GM12878 (cell line): ENCODE data around the gene MRAP2. TPM values are rescaled to one million over a fixed set of nuclear protein-coding genes. Genes with fewer than 3 reads are reported as not detected.

ENCODE experiments used
- ATAC-seq: fragments of 200-7000 bp; cut with Tn5 transposase; 3 replicates; pipeline ENCODE4 v1.9.1; 2020; ENCODE audit warnings: mild to moderate bottlenecking, moderate library complexity
- BruUV-seq: library from RNA; stranded (reverse); fragments of 400-500 nt; replicated peaks from 2 replicates; lab custom pipeline; 2021; lab: Mats Ljungman, UMichigan
- CTCF ChIA-PET: fragments of 300-600 bp; sonication (Branson Sonifier 250); formaldehyde crosslinking; extraction: SDS; loops from one replicate; lab custom pipeline; 2021; ENCODE audit warnings: inconsistent platforms; lab: Yijun Ruan, JAX
- POLR2A ChIA-PET: fragments of 350-600 bp; formaldehyde crosslinking; extraction: SDS; loops from one replicate; lab custom pipeline; 2021; ENCODE audit warnings: inconsistent platforms; lab: Charles Lee
- RAD21 ChIA-PET: fragments of 300-600 bp; sonication (Branson Sonifier 250); formaldehyde crosslinking; loops from one replicate; lab custom pipeline; 2023; ENCODE audit warnings: antibody characterized with exemption; ENCODE audit not compliant: unreplicated experiment; lab: Charles Lee
- SMC1A ChIA-PET: fragments of 300-600 bp; sonication (Branson Sonifier 250); formaldehyde crosslinking; loops from one replicate; lab custom pipeline; 2023; ENCODE audit not compliant: unreplicated experiment, uncharacterized antibody; lab: Charles Lee
- DNase-seq: peaks from one replicate; pipeline ENCODE4 v3.0.0-alpha.2; 2011; ENCODE audit warnings: low read depth, low spot score
- FAIRE-seq: peaks from 3 replicates; lab custom pipeline; 2011; peaks lifted over from hg19 to GRCh38; lab: Jason Lieb, UNC
- H2AFZ ChIP-seq: 2 replicates; pipeline ENCODE4 v1.6.0; 2011; ENCODE audit warnings: low read depth, low read length, control low read depth; ENCODE audit not compliant: control insufficient read depth
- H3K27ac ChIP-seq: 2 replicates; pipeline ENCODE4 v1.5.1; 2011; ENCODE audit warnings: control low read depth; ENCODE audit not compliant: control insufficient read depth, insufficient read depth
- H3K27me3 ChIP-seq, 2 experiments: replicated peaks in 1 of 2; 2 replicates each; pipeline versions ENCODE4 v1.6.0 to v1.6.1; 2011; ENCODE audit warnings: low read length in 1 of 2; ENCODE audit not compliant: control insufficient read depth in 2 of 2, insufficient read depth in 2 of 2
- H3K36me3 ChIP-seq, 2 experiments: 2 replicates each; pipeline ENCODE4 v1.5.1; 2011; ENCODE audit warnings: low read length in 1 of 2; ENCODE audit not compliant: control insufficient read depth in 2 of 2, insufficient read depth in 2 of 2
- H3K4me1 ChIP-seq: 2 replicates; pipeline ENCODE4 v1.6.1; 2011; ENCODE audit warnings: mild to moderate bottlenecking, low read length, moderate library complexity, mixed read lengths; ENCODE audit not compliant: control insufficient read depth, insufficient read depth
- H3K4me2 ChIP-seq: 2 replicates; pipeline ENCODE4 v1.6.0; 2011; ENCODE audit warnings: control low read depth; ENCODE audit not compliant: control insufficient read depth, insufficient read depth
- H3K4me3 ChIP-seq: fragments of 200-600 bp; sonication (generic); 2 replicates; pipeline ENCODE4 v1.5.1; 2016
- H3K79me2 ChIP-seq: 2 replicates; pipeline ENCODE4 v1.6.0; 2011; ENCODE audit warnings: low read length; ENCODE audit not compliant: control insufficient read depth, insufficient read depth
- H3K9ac ChIP-seq: 2 replicates; pipeline ENCODE4 v1.8.0; 2011; ENCODE audit warnings: low read length, control low read depth, mixed read lengths; ENCODE audit not compliant: control insufficient read depth, insufficient read depth
- H3K9me3 ChIP-seq: replicated peaks from 3 replicates; pipeline ENCODE4 v1.5.1; 2011; ENCODE audit warnings: mild to moderate bottlenecking, low read length; ENCODE audit not compliant: control insufficient read depth, insufficient read depth
- H4K20me1 ChIP-seq: 2 replicates; pipeline ENCODE4 v1.6.0; 2011; ENCODE audit not compliant: control insufficient read depth, insufficient read depth
- ASH2L ChIP-seq: fragments of 300-600, 200-600 bp; sonication (generic); IDR thresholded peaks from 2 replicates; pipeline ENCODE4 v1.6.1; 2017; ENCODE audit warnings: low read depth, mild to moderate bottlenecking, borderline replicate concordance
- BHLHE40 ChIP-seq, 2 experiments: fragments of 450-650 bp in 1 of 2; IDR thresholded peaks; 2 replicates each; pipeline ENCODE4 v1.6.1; 2011 to 2017; ENCODE audit warnings: low read depth in 2 of 2, borderline replicate concordance in 1 of 2, improper control_type of control experiment in 1 of 2, low read length in 1 of 2, mild to moderate bottlenecking in 1 of 2
- LARP7 ChIP-seq: fragments of 450-650 bp; IDR thresholded peaks from 2 replicates; pipeline ENCODE4 v1.6.1; 2017; ENCODE audit warnings: mild to moderate bottlenecking
- MEF2A ChIP-seq: IDR thresholded peaks from 2 replicates; pipeline ENCODE4 v1.6.1; 2011; ENCODE audit warnings: low read depth, mild to moderate bottlenecking, low read length, moderate library complexity; ENCODE audit not compliant: insufficient read depth
- MTA3 ChIP-seq: IDR thresholded peaks from 2 replicates; pipeline ENCODE4 v1.6.1; 2012; ENCODE audit warnings: low read length, inconsistent platforms, borderline replicate concordance
- MXI1 ChIP-seq: fragments of 150-350 bp; IDR thresholded peaks from 2 replicates; pipeline ENCODE4 v1.6.1; 2011; ENCODE audit warnings: low read depth, mild to moderate bottlenecking, inconsistent platforms, low read length, improper control_type of control experiment
- RUNX3 ChIP-seq: IDR thresholded peaks from 2 replicates; pipeline ENCODE4 v1.6.1; 2012; ENCODE audit warnings: low read length, inconsistent platforms
- SMAD1 ChIP-seq: fragments of 450-650 bp; IDR thresholded peaks from 2 replicates; pipeline ENCODE4 v1.6.1; 2018; ENCODE audit warnings: mild to moderate bottlenecking, low read depth; ENCODE audit not compliant: partially characterized antibody
- WGBS: methylation state at CpG from one replicate; pipeline ENCODE4 v1.1.6; 2016; ENCODE audit warnings: low lambda C conversion rate; ENCODE audit not compliant: insufficient replicate concordance, insufficient coverage; ENCODE audit errors: missing lambda C conversion rate; 5-methylcytosine and 5-hydroxymethylcytosine counted together
- in situ Hi-C: fragments of 300-500 bp; cut with MboI; formaldehyde crosslinking; loops from 9 replicates; pipeline ENCODE4 v1.14.3; 2018; ENCODE audit warnings: mixed read lengths
- intact Hi-C: fragments of 100-400 bp; cut with micrococcal nuclease; formaldehyde crosslinking; loops from one replicate; pipeline ENCODE4 v1.14.2; 2022; ENCODE audit not compliant: unreplicated experiment
- polyA plus RNA-seq, 11 experiments: library from polyadenylated mRNA; depleted of rRNA in 4 of 11; unstranded in 6 of 11; stranded (reverse) in 5 of 11; fragments of >200 nt; fragmentation: Nextera tagmentation in 4 of 11; fragmentation: Illumina TruSeq in 1 of 11; extraction: Ambion mirVana in 4 of 11; extraction: Trizol in 1 of 11; gene quantifications; 1 replicate in 1 of 11; 2 replicates in 10 of 11; pipeline versions ENCODE4 v1.2.1 to v1.2.3, GENCODE V29; 2011 to 2016; ENCODE audit warnings: inconsistent platforms in 2 of 11, missing spikeins in 2 of 11, low read depth in 1 of 11
- total RNA-seq, 4 experiments: library from RNA; depleted of rRNA in 3 of 4; stranded (reverse); fragments of >200 nt in 3 of 4; fragmentation: Illumina TruSeq in 1 of 4; extraction: Trizol in 1 of 4; gene quantifications; 2 replicates each; pipeline versions ENCODE4 v1.2.1 to v1.2.3, GENCODE V29; 2013 to 2021
- TF ChIP-seq, protein P1 (sequence below): fragments of 450-650 bp; IDR thresholded peaks from 2 replicates; pipeline ENCODE4 v1.6.1; 2017; ENCODE audit warnings: mild to moderate bottlenecking, moderate library complexity
- TF ChIP-seq, protein P2 (sequence below): IDR thresholded peaks from 2 replicates; pipeline ENCODE4 v1.6.1; 2011; ENCODE audit warnings: low read depth, mild to moderate bottlenecking, low read length, moderate library complexity, borderline replicate concordance; ENCODE audit errors: extremely low read depth
- TF ChIP-seq, protein P3 (sequence below): fragments of 450-650 bp; IDR thresholded peaks from 2 replicates; pipeline ENCODE4 v1.6.1; 2016; ENCODE audit warnings: mild to moderate bottlenecking, moderate library complexity, borderline replicate concordance
- TF ChIP-seq, protein P4 (sequence below): IDR thresholded peaks from 2 replicates; pipeline ENCODE4 v1.6.1; 2012; ENCODE audit warnings: mild to moderate bottlenecking, low read depth, low read length

Gene MRAP2
- total and polyA plus RNA-seq, 10 of the 15 experiments (the other 5 are each of a cell fraction or from before 2014, with no cell fraction given): not detected

DNA sequence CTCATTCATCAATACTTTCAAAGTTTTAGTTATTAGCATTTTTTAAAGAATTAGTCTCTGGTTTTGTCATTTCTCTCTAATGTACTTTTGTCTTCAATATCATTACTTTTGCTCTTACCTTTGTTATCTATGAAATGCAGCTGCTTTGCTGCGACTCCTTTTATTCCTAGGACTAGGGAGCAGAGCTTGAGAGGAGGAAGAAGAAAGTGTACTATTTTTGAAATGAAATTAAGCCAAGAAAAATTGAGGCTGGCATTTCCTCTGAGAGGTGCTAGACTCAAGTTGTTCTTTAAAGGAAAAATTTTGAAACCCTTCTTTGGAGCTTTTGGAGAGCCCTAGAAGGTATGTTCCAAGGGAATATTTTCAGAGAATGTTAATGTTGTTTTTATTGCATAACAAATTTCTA lies 48.3 kb upstream of the MRAP2 start:
- no TSS peak for BruUV-seq
- no peak for TF ChIP-seq RUNX3
- TF ChIP-seq, protein P1, sequence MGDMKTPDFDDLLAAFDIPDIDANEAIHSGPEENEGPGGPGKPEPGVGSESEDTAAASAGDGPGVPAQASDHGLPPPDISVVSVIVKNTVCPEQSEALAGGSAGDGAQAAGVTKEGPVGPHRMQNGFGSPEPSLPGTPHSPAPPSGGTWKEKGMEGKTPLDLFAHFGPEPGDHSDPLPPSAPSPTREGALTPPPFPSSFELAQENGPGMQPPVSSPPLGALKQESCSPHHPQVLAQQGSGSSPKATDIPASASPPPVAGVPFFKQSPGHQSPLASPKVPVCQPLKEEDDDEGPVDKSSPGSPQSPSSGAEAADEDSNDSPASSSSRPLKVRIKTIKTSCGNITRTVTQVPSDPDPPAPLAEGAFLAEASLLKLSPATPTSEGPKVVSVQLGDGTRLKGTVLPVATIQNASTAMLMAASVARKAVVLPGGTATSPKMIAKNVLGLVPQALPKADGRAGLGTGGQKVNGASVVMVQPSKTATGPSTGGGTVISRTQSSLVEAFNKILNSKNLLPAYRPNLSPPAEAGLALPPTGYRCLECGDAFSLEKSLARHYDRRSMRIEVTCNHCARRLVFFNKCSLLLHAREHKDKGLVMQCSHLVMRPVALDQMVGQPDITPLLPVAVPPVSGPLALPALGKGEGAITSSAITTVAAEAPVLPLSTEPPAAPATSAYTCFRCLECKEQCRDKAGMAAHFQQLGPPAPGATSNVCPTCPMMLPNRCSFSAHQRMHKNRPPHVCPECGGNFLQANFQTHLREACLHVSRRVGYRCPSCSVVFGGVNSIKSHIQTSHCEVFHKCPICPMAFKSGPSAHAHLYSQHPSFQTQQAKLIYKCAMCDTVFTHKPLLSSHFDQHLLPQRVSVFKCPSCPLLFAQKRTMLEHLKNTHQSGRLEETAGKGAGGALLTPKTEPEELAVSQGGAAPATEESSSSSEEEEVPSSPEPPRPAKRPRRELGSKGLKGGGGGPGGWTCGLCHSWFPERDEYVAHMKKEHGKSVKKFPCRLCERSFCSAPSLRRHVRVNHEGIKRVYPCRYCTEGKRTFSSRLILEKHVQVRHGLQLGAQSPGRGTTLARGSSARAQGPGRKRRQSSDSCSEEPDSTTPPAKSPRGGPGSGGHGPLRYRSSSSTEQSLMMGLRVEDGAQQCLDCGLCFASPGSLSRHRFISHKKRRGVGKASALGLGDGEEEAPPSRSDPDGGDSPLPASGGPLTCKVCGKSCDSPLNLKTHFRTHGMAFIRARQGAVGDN: no peak
- no peak for TF ChIP-seq BHLHE40 (IDR thresholded peaks at IDR 0.05; ENCODE audit: borderline replicate concordance in 1 of 2, low read depth in 2 of 2, low read length in 1 of 2)
- TF ChIP-seq, protein P2, sequence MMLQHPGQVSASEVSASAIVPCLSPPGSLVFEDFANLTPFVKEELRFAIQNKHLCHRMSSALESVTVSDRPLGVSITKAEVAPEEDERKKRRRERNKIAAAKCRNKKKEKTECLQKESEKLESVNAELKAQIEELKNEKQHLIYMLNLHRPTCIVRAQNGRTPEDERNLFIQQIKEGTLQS: no peak
- TF ChIP-seq LARP7: no peak
- no peak for TF ChIP-seq MTA3
- no peak for TF ChIP-seq SMAD1
- TF ChIP-seq, protein P3, sequence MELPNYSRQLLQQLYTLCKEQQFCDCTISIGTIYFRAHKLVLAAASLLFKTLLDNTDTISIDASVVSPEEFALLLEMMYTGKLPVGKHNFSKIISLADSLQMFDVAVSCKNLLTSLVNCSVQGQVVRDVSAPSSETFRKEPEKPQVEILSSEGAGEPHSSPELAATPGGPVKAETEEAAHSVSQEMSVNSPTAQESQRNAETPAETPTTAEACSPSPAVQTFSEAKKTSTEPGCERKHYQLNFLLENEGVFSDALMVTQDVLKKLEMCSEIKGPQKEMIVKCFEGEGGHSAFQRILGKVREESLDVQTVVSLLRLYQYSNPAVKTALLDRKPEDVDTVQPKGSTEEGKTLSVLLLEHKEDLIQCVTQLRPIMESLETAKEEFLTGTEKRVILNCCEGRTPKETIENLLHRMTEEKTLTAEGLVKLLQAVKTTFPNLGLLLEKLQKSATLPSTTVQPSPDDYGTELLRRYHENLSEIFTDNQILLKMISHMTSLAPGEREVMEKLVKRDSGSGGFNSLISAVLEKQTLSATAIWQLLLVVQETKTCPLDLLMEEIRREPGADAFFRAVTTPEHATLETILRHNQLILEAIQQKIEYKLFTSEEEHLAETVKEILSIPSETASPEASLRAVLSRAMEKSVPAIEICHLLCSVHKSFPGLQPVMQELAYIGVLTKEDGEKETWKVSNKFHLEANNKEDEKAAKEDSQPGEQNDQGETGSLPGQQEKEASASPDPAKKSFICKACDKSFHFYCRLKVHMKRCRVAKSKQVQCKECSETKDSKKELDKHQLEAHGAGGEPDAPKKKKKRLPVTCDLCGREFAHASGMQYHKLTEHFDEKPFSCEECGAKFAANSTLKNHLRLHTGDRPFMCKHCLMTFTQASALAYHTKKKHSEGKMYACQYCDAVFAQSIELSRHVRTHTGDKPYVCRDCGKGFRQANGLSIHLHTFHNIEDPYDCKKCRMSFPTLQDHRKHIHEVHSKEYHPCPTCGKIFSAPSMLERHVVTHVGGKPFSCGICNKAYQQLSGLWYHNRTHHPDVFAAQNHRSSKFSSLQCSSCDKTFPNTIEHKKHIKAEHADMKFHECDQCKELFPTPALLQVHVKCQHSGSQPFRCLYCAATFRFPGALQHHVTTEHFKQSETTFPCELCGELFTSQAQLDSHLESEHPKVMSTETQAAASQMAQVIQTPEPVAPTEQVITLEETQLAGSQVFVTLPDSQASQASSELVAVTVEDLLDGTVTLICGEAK: no peak
- TF ChIP-seq MEF2A: no peak
- TF ChIP-seq ASH2L: no peak
- no peak for TF ChIP-seq MXI1
- TF ChIP-seq, protein P4, sequence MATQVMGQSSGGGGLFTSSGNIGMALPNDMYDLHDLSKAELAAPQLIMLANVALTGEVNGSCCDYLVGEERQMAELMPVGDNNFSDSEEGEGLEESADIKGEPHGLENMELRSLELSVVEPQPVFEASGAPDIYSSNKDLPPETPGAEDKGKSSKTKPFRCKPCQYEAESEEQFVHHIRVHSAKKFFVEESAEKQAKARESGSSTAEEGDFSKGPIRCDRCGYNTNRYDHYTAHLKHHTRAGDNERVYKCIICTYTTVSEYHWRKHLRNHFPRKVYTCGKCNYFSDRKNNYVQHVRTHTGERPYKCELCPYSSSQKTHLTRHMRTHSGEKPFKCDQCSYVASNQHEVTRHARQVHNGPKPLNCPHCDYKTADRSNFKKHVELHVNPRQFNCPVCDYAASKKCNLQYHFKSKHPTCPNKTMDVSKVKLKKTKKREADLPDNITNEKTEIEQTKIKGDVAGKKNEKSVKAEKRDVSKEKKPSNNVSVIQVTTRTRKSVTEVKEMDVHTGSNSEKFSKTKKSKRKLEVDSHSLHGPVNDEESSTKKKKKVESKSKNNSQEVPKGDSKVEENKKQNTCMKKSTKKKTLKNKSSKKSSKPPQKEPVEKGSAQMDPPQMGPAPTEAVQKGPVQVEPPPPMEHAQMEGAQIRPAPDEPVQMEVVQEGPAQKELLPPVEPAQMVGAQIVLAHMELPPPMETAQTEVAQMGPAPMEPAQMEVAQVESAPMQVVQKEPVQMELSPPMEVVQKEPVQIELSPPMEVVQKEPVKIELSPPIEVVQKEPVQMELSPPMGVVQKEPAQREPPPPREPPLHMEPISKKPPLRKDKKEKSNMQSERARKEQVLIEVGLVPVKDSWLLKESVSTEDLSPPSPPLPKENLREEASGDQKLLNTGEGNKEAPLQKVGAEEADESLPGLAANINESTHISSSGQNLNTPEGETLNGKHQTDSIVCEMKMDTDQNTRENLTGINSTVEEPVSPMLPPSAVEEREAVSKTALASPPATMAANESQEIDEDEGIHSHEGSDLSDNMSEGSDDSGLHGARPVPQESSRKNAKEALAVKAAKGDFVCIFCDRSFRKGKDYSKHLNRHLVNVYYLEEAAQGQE: no peak

More for the DNA sequence above, 48.3 kb upstream of the MRAP2 start:
- Histone ChIP-seq H3K4me1 (no peaks in the 10 kb centered on the region), H4K20me1 (no peaks in the 10 kb centered on the region), H3K79me2 (no peaks in the 10 kb centered on the region), H3K4me2 (no peak overlapping the region), H3K36me3 (no peaks in the 10 kb centered on the region), H2AFZ (no peak overlapping the region), H3K27ac (no peak overlapping the region), H3K9me3 (no peaks in the 10 kb centered on the region), H3K4me3 (no peak overlapping the region), H3K9ac (no peak overlapping the region), H3K27me3 (no peaks in the 10 kb centered on the region)
- ChIA-PET CTCF (interaction anchor here (1.1 kb wide), 1 partner anchor 242 kb away, joined by 3 read pairs; the partner anchor contains the start of gene CEP162), SMC1A (interaction anchor here (1.3 kb wide), 1 partner anchor 8 kb away, joined by 4 read pairs; no protein-coding TSS in a partner anchor), RAD21 (no interaction called here), POLR2A (no interaction called here)
- DNase-seq (no peak), FAIRE-seq (no peak), ATAC-seq (no peak)
- WGBS: 14% methylated on average over 1 of the region's 1 CpG
- in situ Hi-C loops: no loop called here
- intact Hi-C loops: no loop called here
